Measurements from ENCODE around the gene KCNK7.

The KCNK7 gene

DNA sequence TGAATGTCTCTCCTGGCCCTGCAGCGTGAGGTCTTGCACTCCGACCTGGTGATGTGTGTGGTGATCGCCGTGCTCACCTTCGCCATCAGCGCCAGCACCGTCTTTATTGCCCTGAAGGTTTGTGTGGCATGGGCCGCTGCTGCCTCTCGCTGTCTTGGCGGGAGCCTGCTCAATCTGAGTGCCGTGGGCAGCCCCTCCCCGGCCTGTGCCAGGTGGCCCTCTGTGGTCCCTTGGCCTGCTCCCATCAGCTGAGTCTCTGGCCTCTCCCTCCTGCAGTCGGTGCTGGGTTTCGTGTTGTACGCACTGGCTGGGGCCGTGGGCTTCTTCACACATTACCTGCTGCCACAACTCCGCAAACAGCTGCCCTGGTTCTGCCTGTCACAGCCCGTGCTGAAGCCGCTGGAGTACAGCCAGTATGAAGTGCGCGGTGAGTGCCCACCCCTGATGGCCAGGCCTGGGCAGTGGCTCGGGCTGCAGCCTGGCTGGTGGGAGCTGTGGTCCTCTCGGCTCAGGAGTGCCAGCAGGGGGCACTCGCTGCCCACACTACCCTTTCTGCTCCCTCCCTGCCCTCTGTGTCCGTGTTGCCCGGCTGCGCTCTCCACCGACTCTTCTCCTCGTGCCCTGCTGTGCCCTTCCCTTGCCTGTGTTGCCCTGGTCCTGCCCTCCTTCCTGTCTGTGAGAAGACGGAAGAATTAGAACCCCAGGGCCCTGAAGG lies 30.2 kb upstream of the KCNK7 start:
- TF ChIP-seq, protein P1, sequence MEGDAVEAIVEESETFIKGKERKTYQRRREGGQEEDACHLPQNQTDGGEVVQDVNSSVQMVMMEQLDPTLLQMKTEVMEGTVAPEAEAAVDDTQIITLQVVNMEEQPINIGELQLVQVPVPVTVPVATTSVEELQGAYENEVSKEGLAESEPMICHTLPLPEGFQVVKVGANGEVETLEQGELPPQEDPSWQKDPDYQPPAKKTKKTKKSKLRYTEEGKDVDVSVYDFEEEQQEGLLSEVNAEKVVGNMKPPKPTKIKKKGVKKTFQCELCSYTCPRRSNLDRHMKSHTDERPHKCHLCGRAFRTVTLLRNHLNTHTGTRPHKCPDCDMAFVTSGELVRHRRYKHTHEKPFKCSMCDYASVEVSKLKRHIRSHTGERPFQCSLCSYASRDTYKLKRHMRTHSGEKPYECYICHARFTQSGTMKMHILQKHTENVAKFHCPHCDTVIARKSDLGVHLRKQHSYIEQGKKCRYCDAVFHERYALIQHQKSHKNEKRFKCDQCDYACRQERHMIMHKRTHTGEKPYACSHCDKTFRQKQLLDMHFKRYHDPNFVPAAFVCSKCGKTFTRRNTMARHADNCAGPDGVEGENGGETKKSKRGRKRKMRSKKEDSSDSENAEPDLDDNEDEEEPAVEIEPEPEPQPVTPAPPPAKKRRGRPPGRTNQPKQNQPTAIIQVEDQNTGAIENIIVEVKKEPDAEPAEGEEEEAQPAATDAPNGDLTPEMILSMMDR (IDR thresholded peaks at IDR 0.05; ENCODE audit: insufficient read depth, missing control alignments), result peak; percentile 45
- DNase-seq (ENCODE audit: insufficient read length, low spot score) (peak; percentile 55), FAIRE-seq (no peak)

GRCh38 chr11:65624931-65625627 lies 29.5 kb upstream of the KCNK7 start:
- FAIRE-seq (no peak), DNase-seq (ENCODE audit: insufficient read length, low spot score) (no peak)
- TF ChIP-seq, protein P1 (IDR thresholded peaks at IDR 0.05; ENCODE audit: insufficient read depth, missing control alignments), result no peak

DNA sequence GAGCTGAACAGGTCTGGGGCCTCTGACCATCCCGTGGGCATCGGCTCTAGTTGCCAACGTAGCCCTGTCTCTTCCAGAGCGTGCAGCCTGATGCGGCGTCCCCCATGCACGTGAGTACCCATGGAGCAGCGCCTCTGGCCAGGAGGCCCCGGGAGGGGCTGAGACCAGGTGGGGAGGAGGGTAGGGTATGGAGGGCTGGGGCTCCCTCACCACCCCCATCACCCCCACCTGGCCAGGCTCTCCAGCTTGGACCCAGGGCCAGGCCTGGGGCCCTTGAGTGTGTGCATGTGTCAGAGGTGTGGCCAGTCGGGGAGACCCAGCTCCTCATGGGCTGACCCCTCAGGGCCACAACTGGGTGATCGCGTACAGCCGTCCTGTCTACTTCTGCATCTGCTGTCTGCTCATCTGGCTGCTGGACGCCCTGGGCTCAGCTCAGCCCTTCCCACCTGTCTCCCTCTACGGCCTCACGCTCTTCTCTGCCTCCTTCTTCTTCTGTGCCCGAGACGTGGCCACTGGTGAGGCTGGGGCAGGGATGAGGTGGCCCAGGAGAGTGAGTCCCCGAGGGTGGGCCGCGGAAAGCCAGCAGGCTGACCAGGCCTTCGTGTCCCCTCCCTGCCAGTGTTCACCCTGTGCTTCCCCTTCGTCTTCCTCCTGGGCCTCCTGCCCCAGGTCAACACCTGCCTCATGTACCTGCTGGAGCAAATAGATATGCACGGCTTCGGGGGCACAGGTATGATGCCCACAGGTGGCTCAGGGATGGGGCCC lies 28.4 kb upstream of the KCNK7 start:
- no peak for FAIRE-seq
- TF ChIP-seq, protein P1 (IDR thresholded peaks at IDR 0.05; ENCODE audit: insufficient read depth, missing control alignments), result no peak

DNA sequence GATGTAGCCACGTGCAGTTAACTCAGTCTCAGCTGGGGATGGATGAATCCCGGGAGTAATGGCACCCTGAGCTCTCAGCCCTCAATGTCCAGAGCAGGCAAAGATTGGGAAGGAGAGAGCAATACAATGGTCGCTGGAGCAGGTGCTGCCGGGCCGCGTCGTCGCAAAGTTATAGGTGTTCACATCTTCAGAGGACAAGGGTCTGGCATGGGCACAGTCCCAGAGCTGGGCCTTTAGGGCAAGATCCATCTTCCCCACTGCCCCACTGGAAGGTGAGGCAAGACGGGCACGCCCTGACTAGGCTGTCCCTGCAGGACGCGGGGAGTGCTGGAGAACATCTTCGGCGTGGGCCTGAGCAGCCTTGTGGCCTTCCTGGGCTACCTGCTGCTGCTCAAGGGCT lies 27.6 kb upstream of the KCNK7 start:
- TF ChIP-seq, protein P1 (IDR thresholded peaks at IDR 0.05; ENCODE audit: insufficient read depth, missing control alignments), result no peak
- DNase-seq (ENCODE audit: insufficient read length, low spot score) (no peak), FAIRE-seq (no peak)

More for the DNA sequence above, 28.4 kb upstream of the KCNK7 start:
- DNase-seq (ENCODE audit: insufficient read length, low spot score), result no peak

DNA sequence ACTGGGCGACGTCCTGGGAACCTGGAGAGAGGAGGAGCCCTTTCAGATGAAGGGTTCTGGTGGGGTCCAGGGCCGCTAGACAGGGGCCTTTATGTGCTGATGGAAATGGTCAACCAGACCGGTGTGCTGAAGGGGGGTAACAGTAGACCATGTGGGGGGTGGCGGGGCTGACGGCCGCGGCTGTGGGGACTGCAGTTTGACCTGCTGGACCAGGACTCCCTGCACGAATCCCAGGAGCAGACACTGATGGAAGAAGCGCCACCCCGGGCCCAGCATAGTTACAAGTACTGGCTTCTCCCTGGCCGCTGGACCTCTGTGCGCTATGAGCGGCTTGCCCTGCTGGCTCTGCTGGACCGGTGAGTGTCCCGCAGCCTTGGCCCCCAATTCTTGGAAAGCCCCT lies 26.4 kb upstream of the KCNK7 start:
- TF ChIP-seq, protein P1 (IDR thresholded peaks at IDR 0.05; ENCODE audit: insufficient read depth, missing control alignments), result no peak
- DNase-seq (ENCODE audit: insufficient read length, low spot score) (no peak), FAIRE-seq (no peak)

DNA sequence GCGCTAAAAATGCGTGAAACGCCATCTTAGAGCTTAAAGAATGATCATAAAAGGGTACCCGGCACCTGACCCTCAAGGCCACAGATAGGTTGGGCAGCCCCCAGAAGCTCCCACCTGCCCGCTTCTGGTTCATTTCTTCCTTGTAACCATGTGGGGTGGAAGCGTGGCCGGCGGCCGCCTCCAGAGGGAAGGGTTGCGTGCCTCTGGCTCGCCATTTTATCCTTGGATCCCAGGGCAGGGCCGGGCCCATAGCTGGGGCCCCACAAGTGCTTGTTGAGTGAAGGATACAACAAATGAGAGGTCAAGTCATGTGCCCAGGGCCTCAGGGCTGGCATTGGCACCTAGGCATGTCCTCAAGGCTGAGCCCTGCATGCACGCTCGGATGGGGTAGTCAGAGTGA lies 25.9 kb upstream of the KCNK7 start:
- FAIRE-seq, result no peak
- no peak for DNase-seq (ENCODE audit: insufficient read length, low spot score)
- TF ChIP-seq, protein P1 (IDR thresholded peaks at IDR 0.05; ENCODE audit: insufficient read depth, missing control alignments), result no peak
